Naive B cell (primary cell): ENCODE results near the gene DMD. TPM values are rescaled to one million over a fixed set of nuclear protein-coding genes. Genes with fewer than 3 reads are reported as not detected.
A peak's percentile ranks its signal among the peaks of the same experiment; 100 is the strongest.

Experiments
- ATAC-seq, 2 donors: fragments of 150-1000 bp; cut with Tn5 transposase; 2 replicates each; pipeline ENCODE4 v1.10.0; 2021; ENCODE audit warnings: low read depth in 2 of 2, mild to moderate bottlenecking in 2 of 2, moderate library complexity in 2 of 2
- DNase-seq: peaks from one replicate; pipeline ENCODE4 v3.0.0; 2022
- H3K27ac Mint-ChIP-seq, 6 donors: one replicate each; pipeline ENCODE4 v1.8.0; 2020 to 2022; ENCODE audit warnings: mild to moderate bottlenecking in 6 of 6, mixed read lengths in 6 of 6, moderate library complexity in 5 of 6, inconsistent platforms in 2 of 6
- H3K27me3 Mint-ChIP-seq, 3 donors: one replicate each; pipeline ENCODE4 v1.8.0; 2021 to 2022; ENCODE audit warnings: mixed read lengths in 3 of 3, mild to moderate bottlenecking in 1 of 3
- H3K36me3 Mint-ChIP-seq, 2 donors: one replicate each; pipeline ENCODE4 v1.8.0; 2020 to 2022; ENCODE audit warnings: mixed read lengths in 2 of 2, inconsistent platforms in 1 of 2, mild to moderate bottlenecking in 1 of 2
- H3K4me1 Mint-ChIP-seq, 3 donors: one replicate each; pipeline ENCODE4 v1.8.0; 2020 to 2022; ENCODE audit warnings: mixed read lengths in 3 of 3, inconsistent platforms in 1 of 3, mild to moderate bottlenecking in 1 of 3, moderate library complexity in 1 of 3
- H3K4me3 Mint-ChIP-seq, 8 donors: one replicate each; pipeline ENCODE4 v1.8.0; 2020 to 2022; ENCODE audit warnings: mild to moderate bottlenecking in 8 of 8, mixed read lengths in 8 of 8, moderate library complexity in 8 of 8, inconsistent platforms in 2 of 8
- H3K9me3 Mint-ChIP-seq, 7 donors: one replicate each; pipeline ENCODE4 v1.8.0; 2020 to 2022; ENCODE audit warnings: mixed read lengths in 7 of 7, mild to moderate bottlenecking in 5 of 7, inconsistent platforms in 2 of 7, moderate library complexity in 1 of 7
- polyA plus RNA-seq, 6 donors: library from polyadenylated mRNA; unstranded; fragments of 300-500 nt; fragmentation: Illumina TruSeq; gene quantifications; one replicate each; pipeline ENCODE4 v1.2.3, GENCODE V29; 2021; ENCODE audit warnings: low read depth in 6 of 6

DMD gene
- polyA plus RNA-seq, 6 donors from 2014 or later: 1.00 to 5.0 (median 1.9) TPM

GRCh38 chrX:33053001-33053400, 158.3 kb downstream of the DMD start:
- H3K27ac Mint-ChIP-seq: no peak overlapping the region
- DNase-seq (no peak), ATAC-seq (no peak)
- no peaks in the 10 kb centered on the region for H3K27me3 Mint-ChIP-seq
- H3K36me3 Mint-ChIP-seq: no peaks in the 10 kb centered on the region
- no peaks in the 10 kb centered on the region for H3K4me1 Mint-ChIP-seq
- no peak overlapping the region for H3K4me3 Mint-ChIP-seq
- H3K9me3 Mint-ChIP-seq: peaks cover 0 to 8% (median 2%) of the 10 kb centered on the region in 7 donors

DNA sequence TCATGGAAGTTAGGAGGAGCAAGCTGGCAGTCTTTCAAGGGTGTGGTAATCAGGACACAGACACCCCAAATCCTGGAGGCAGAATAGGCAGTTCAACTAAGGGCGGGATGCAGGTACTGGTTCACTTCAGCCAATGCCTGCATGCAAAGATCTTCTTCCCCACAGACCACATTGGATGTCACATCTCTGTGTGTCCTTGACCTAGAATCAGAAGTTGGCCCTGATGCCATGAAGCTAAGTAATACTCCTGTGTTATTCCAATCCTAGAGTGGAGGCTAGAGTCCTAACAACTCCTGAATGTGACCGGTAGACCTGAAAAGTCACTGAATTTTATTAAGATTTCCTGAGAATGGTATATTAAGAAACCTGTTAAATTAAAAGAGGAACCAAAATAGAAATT, 165.5 kb downstream of the DMD start:
- H3K4me1 Mint-ChIP-seq: no peaks in the 10 kb centered on the region
- peak overlapping the region in 1 of 6 donors; percentile 9 for H3K27ac Mint-ChIP-seq
- ATAC-seq: no peak
- peaks cover 0 to 4% (median 0%) of the 10 kb centered on the region in 7 donors for H3K9me3 Mint-ChIP-seq
- no peak overlapping the region for H3K4me3 Mint-ChIP-seq
- no peak for DNase-seq
- H3K27me3 Mint-ChIP-seq: no peaks in the 10 kb centered on the region
- H3K36me3 Mint-ChIP-seq: no peaks in the 10 kb centered on the region

DNA sequence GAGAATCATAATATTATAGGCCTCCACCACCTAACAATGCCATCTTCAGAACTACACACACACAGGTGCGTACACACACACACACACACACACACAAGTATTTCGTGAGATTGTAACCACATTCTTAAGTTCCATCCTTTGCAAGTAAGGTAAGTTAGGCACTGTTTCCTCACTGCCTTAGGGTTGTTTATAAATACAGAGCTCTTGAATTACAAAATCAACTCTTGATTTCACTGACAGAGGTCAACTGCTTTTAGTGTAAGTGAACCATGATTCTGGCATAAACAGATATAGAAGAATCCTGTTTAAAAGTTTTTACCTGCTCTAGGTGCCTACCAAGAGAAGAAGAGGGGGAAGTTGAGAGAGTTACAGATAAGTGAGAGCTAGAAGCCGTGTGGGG, 166.1 kb downstream of the DMD start:
- Mint-ChIP-seq H3K4me3 (no peak overlapping the region), H3K4me1 (no peaks in the 10 kb centered on the region), H3K9me3 (peaks cover 0 to 4% (median 0%) of the 10 kb centered on the region in 7 donors), H3K27me3 (no peaks in the 10 kb centered on the region), H3K27ac (no peak overlapping the region), H3K36me3 (no peaks in the 10 kb centered on the region)
- no peak for ATAC-seq
- no peak for DNase-seq

- no peaks in the 10 kb centered on the region for H3K4me1 Mint-ChIP-seq
These were observed 170.2 kb downstream of the DMD start for GRCh38 chrX:33041141-33041540.

DNA sequence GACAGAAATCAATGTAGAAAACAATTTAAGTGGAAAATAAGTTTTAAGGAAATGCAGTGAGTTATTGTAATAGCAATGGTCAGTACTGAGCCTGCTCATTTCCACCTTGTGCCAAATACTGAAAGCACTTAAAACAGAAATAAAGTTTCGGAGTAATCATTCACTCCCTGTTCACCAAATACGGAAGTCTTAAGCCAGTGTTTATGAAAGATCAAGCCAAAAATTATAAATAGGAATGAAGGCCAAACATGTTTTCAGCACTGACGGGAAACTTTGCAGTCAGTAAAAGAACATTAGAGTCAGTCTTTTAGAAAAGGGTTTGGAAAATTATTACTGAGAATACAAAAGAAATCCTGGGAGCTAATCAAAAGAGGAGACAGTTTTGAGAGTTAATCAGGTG, 178.6 kb downstream of the DMD start:
- Mint-ChIP-seq H3K36me3 (no peaks in the 10 kb centered on the region), H3K4me1 (no peaks in the 10 kb centered on the region), H3K4me3 (no peak overlapping the region), H3K27ac (no peak overlapping the region), H3K9me3 (peaks cover 0 to 5% (median 0%) of the 10 kb centered on the region in 7 donors), H3K27me3 (no peaks in the 10 kb centered on the region)
- ATAC-seq (no peak), DNase-seq (no peak)

More at GRCh38 chrX:33041141-33041540, 170.2 kb downstream of the DMD start:
- DNase-seq (no peak), ATAC-seq (no peak)
- Mint-ChIP-seq H3K9me3 (peaks cover 0 to 8% (median 0%) of the 10 kb centered on the region in 7 donors), H3K27me3 (no peaks in the 10 kb centered on the region), H3K27ac (no peak overlapping the region), H3K4me3 (no peak overlapping the region), H3K36me3 (no peaks in the 10 kb centered on the region)

DNA sequence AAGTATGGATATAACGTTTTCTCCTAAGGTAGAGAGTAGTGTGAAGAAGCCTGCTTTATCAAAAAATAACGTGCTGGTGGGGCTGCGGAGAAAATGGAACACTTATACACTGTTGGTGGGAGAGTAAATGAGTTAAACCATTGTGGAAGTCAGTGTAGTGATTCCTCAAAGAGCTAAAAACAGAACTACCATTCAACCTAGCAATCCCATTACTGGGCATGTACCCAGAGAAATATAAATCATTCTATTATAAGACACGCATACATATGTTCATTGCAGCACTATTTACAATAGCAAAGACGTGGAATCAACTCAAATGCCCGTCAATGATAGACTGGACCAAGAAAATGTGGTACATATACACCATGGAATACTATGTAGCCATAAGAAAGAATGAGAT, 196.4 kb downstream of the DMD start:
- no peak overlapping the region for H3K4me3 Mint-ChIP-seq
- ATAC-seq (no peak), DNase-seq (no peak)
- H3K36me3 Mint-ChIP-seq: no peaks in the 10 kb centered on the region
- H3K9me3 Mint-ChIP-seq: peaks cover 0 to 3% (median 0%) of the 10 kb centered on the region in 7 donors
- H3K4me1 Mint-ChIP-seq: no peaks in the 10 kb centered on the region
- no peaks in the 10 kb centered on the region for H3K27me3 Mint-ChIP-seq
- no peak overlapping the region for H3K27ac Mint-ChIP-seq

GRCh38 chrX:33014086-33014485, 197.3 kb downstream of the DMD start:
- no peaks in the 10 kb centered on the region for H3K27me3 Mint-ChIP-seq
- ATAC-seq: no peak
- H3K36me3 Mint-ChIP-seq: no peaks in the 10 kb centered on the region
- no peaks in the 10 kb centered on the region for H3K4me1 Mint-ChIP-seq
- H3K27ac Mint-ChIP-seq: no peak overlapping the region
- H3K4me3 Mint-ChIP-seq: no peak overlapping the region
- no peak for DNase-seq
- peaks cover 0 to 3% (median 0%) of the 10 kb centered on the region in 7 donors for H3K9me3 Mint-ChIP-seq

- Mint-ChIP-seq H3K27me3 (no peaks in the 10 kb centered on the region), H3K4me1 (no peaks in the 10 kb centered on the region), H3K36me3 (no peaks in the 10 kb centered on the region), H3K4me3 (no peak overlapping the region), H3K27ac (no peak overlapping the region), H3K9me3 (peaks cover 0 to 6% (median 0%) of the 10 kb centered on the region in 7 donors)
- DNase-seq: no peak
- ATAC-seq: no peak
These were observed 210.2 kb downstream of the DMD start for GRCh38 chrX:33001107-33001506.

DNA sequence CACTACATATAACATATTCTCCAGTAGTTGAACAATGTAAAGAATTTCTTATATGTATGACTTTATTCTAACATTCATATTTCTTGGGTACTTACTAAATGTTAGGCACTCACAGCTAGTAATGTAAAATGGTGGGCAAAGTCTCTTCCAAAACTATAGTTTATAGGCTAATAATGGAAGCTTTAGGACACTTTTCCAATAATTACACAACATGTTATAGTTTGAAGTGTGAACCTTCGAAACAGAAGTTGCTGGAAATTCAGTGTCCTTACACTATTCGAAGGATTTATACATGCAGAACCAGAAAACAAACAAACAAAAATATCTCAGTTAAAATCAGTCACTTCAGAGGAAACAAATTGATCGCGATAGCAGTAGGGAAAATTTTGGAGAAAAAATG, 212.6 kb downstream of the DMD start:
- no peaks in the 10 kb centered on the region for H3K4me1 Mint-ChIP-seq
- no peak overlapping the region for H3K4me3 Mint-ChIP-seq
- H3K27ac Mint-ChIP-seq: no peak overlapping the region
- no peaks in the 10 kb centered on the region for H3K36me3 Mint-ChIP-seq
- DNase-seq (no peak), ATAC-seq (no peak)
- H3K27me3 Mint-ChIP-seq: no peaks in the 10 kb centered on the region
- H3K9me3 Mint-ChIP-seq: peaks cover 0 to 6% (median 0%) of the 10 kb centered on the region in 7 donors

DNA sequence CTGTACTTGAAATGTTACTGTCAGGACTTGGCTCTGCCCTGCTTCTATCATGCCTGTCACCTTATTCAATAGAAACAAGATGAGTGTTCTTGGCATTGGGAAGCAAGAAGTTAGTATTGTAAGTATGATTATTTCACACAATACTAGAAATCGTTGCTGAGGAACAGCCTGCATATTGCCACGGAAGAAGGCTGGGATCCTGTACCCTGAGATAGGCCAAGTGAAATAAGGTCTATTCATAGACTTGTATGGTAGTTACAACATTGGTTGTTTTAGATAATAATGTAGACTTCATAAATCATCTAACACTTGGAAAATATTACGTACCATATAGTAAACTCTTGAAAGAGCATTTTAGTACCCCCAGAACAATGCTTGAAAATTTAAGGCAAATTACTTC, 215.9 kb downstream of the DMD start:
- H3K36me3 Mint-ChIP-seq: no peaks in the 10 kb centered on the region
- ATAC-seq (no peak), DNase-seq (no peak)
- H3K27ac Mint-ChIP-seq: no peak overlapping the region
- H3K4me1 Mint-ChIP-seq: no peaks in the 10 kb centered on the region
- H3K9me3 Mint-ChIP-seq: peaks cover 0 to 6% (median 0%) of the 10 kb centered on the region in 7 donors
- no peaks in the 10 kb centered on the region for H3K27me3 Mint-ChIP-seq
- no peak overlapping the region for H3K4me3 Mint-ChIP-seq

DNA sequence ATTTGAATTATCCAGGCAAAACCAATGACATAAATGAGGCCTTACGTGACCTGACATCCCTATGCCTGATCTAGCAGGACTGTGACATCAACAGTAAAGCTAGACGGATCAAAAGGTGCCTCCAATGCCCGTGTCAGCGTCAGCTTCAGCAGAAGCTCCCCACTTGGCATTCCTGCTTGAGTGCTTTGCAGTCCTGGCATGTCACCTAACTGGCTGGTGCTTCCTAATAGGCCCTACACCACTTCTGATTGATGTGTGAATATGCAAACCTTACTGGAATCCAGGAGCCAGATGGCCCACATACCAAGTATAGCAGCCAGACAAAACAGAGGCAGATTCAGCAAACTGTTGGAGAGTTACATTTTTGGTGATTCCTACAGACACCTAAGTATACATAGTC, 224.2 kb downstream of the DMD start:
- Mint-ChIP-seq H3K9me3 (peaks cover 0 to 2% (median 0%) of the 10 kb centered on the region in 7 donors), H3K27me3 (no peaks in the 10 kb centered on the region), H3K36me3 (no peaks in the 10 kb centered on the region), H3K4me1 (no peaks in the 10 kb centered on the region), H3K27ac (no peak overlapping the region), H3K4me3 (no peak overlapping the region)
- ATAC-seq (no peak), DNase-seq (no peak)

DNA sequence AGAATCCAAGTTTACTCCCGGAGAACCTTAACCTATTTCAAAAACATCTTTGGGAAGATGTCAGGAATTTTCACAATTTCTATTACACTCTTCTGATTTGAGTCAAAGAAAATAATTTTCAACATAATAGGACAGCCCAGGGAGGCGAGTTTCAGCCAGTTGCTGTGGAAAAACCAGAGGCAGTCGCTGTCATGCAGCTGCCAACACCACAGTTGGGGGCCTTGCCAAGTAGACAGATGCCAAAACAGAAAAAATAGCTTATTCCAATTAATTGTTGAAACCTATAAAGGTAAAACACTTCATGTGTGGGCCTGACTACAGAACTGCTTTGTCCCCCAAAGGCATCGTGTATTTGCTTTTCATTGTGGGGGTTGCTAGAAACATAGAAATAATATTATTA, 225.8 kb downstream of the DMD start:
- peaks cover 0 to 2% (median 0%) of the 10 kb centered on the region in 7 donors for H3K9me3 Mint-ChIP-seq
- no peaks in the 10 kb centered on the region for H3K36me3 Mint-ChIP-seq
- no peaks in the 10 kb centered on the region for H3K4me1 Mint-ChIP-seq
- no peak overlapping the region for H3K27ac Mint-ChIP-seq
- H3K4me3 Mint-ChIP-seq: no peak overlapping the region
- H3K27me3 Mint-ChIP-seq: no peaks in the 10 kb centered on the region
- ATAC-seq: no peak
- DNase-seq: no peak

GRCh38 chrX:32966821-32967355, 244.5 kb downstream of the DMD start:
- H3K27me3 Mint-ChIP-seq: no peaks in the 10 kb centered on the region
- no peak for DNase-seq
- H3K36me3 Mint-ChIP-seq: no peaks in the 10 kb centered on the region
- H3K4me3 Mint-ChIP-seq: no peak overlapping the region
- no peaks in the 10 kb centered on the region for H3K4me1 Mint-ChIP-seq
- ATAC-seq: no peak
- H3K27ac Mint-ChIP-seq: no peak overlapping the region
- peaks cover 2 to 16% (median 4%) of the 10 kb centered on the region in 7 donors for H3K9me3 Mint-ChIP-seq

DNA sequence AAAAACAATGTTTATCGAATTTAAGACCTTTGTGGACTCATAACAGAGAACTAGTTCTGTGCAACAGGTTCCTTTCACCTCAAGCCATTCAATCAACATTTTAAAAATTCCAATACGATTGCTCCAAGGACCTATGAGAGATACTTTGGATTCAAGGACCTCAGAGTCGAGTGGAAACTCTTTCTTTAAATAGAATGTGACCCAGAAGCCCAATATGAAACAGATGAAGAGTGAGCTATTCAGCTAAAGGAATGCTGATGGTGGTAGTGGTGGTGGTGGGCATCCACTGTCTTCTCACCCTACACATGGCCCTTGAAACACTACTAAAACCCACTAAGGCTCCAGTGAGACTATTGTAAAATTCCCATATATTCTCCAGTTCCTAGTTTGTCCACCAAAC, 257.2 kb downstream of the DMD start:
- ATAC-seq: no peak
- H3K27me3 Mint-ChIP-seq: no peaks in the 10 kb centered on the region
- no peaks in the 10 kb centered on the region for H3K4me1 Mint-ChIP-seq
- peaks cover 0 to 3% (median 0%) of the 10 kb centered on the region in 7 donors for H3K9me3 Mint-ChIP-seq
- no peak for DNase-seq
- no peak overlapping the region for H3K4me3 Mint-ChIP-seq
- no peak overlapping the region for H3K27ac Mint-ChIP-seq
- H3K36me3 Mint-ChIP-seq: no peaks in the 10 kb centered on the region

GRCh38 chrX:32948130-32948529, 263.2 kb downstream of the DMD start:
- ATAC-seq (no peak), DNase-seq (no peak)
- Mint-ChIP-seq H3K4me3 (no peak overlapping the region), H3K36me3 (no peaks in the 10 kb centered on the region), H3K9me3 (peaks cover 0 to 1% (median 0%) of the 10 kb centered on the region in 7 donors), H3K27ac (no peak overlapping the region), H3K4me1 (no peaks in the 10 kb centered on the region), H3K27me3 (no peaks in the 10 kb centered on the region)
